NB4 (cell line): ENCODE results near the gene NALF2.

Source experiments
- DNase-seq: peaks from one replicate; pipeline ENCODE4 v3.0.0; 2010; ENCODE audit warnings: low read depth
- H3K4me3 ChIP-seq: one replicate; pipeline ENCODE4 v1.5.1; 2011; ENCODE audit warnings: mild to moderate bottlenecking, low read depth, low read length, moderate library complexity
- MYC ChIP-seq: IDR thresholded peaks from 2 replicates; pipeline ENCODE4 v1.6.1; 2011; ENCODE audit warnings: low read depth, low read length
- POLR2A ChIP-seq: IDR thresholded peaks from 2 replicates; pipeline ENCODE4 v1.6.1; 2011; ENCODE audit warnings: mild to moderate bottlenecking; ENCODE audit not compliant: insufficient read length; ENCODE audit errors: extremely low read depth
- TF ChIP-seq, protein P1 (sequence below): IDR thresholded peaks from 2 replicates; pipeline ENCODE4 v1.6.1; 2011; ENCODE audit warnings: low read depth, low read length
- TF ChIP-seq, protein P2 (sequence below): IDR thresholded peaks from one replicate; pipeline ENCODE4 v1.5.1; 2012; ENCODE audit warnings: low read depth, low read length

Gene NALF2

DNA sequence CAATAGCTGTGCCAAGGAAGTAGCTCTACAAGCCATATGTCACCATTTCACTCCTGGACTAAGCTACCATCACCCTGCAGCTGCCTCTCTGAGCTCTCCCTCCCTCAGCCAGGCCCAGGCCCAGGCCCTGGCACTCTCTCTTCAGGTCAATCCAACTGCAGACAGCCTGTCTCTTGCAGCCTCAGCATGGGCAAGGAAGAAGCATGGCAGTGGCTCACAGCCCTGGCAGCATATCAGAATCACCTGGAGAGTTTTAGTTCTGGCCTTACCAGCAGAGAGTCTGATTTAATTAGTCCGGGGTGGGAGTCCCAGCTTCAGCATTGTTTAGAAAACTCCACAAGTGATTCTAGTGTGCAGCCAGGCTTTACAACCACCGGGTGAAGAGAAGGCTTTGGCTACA, 31.5 kb downstream of the NALF2 start:
- DNase-seq, result no peak
- no peak overlapping the region for H3K4me3 ChIP-seq
- no peak for TF ChIP-seq MYC

DNA sequence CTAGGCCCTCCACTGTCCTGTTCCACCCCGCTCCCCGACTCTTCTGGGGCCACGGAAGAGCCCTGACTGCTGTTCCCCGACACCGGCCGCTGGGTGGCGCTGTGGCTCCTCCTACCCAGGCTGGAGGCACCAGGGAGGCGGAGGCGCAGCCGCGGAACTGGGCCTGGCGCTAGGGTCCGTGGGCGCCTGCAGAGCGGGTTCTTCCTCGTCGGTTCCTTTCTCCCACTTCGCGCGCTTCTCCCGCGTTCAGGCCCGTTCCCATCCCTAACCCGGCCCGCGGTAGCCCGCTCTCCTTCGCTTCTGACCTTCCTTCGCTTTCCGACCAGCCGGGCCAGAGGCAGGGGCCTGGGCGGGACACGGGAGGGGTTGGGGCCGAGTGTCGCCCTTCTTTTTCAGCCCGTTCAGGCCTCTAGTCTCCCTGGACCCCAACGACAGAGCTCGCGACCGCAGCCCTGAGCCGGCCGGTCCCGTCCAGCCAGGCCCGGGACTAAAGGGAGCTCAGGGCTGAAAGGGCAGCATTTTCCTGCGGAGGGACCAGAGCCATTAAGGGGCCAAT, 34.3 kb downstream of the NALF2 start:
- no peak for TF ChIP-seq POLR2A
- TF ChIP-seq, protein P1, sequence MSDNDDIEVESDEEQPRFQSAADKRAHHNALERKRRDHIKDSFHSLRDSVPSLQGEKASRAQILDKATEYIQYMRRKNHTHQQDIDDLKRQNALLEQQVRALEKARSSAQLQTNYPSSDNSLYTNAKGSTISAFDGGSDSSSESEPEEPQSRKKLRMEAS, result no peak
- TF ChIP-seq, protein P2, sequence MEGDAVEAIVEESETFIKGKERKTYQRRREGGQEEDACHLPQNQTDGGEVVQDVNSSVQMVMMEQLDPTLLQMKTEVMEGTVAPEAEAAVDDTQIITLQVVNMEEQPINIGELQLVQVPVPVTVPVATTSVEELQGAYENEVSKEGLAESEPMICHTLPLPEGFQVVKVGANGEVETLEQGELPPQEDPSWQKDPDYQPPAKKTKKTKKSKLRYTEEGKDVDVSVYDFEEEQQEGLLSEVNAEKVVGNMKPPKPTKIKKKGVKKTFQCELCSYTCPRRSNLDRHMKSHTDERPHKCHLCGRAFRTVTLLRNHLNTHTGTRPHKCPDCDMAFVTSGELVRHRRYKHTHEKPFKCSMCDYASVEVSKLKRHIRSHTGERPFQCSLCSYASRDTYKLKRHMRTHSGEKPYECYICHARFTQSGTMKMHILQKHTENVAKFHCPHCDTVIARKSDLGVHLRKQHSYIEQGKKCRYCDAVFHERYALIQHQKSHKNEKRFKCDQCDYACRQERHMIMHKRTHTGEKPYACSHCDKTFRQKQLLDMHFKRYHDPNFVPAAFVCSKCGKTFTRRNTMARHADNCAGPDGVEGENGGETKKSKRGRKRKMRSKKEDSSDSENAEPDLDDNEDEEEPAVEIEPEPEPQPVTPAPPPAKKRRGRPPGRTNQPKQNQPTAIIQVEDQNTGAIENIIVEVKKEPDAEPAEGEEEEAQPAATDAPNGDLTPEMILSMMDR, result peak; percentile 48
- DNase-seq, result peak; percentile 37
- no peak overlapping the region for H3K4me3 ChIP-seq

DNA sequence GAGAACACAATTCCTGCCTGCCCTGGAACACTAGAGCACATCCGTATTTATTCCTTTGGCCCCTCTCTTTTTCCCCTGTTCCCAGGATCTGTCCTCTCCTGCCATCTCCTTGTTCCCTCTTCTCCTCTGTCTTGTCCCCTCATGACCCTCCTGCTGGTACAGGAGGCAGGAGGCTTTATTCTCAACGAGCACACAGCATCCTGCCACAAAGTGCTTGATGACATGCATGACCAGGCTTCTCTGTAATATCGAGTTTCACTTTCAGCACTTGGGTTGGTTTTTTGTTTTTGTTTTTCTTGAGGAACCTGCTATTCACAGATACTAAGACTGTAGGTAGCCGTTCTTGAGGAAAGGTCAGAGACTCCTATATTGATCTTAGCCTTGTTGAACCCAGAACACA, 35.3 kb downstream of the NALF2 start:
- no peak for DNase-seq
- TF ChIP-seq, protein P2, result no peak
- TF ChIP-seq, protein P1, result no peak
- no peak for TF ChIP-seq POLR2A
- no peak for TF ChIP-seq MYC
- H3K4me3 ChIP-seq, result no peak overlapping the region

- no peak for TF ChIP-seq MYC
- DNase-seq, result no peak
- no peak overlapping the region for H3K4me3 ChIP-seq
These were observed 37.8 kb downstream of the NALF2 start for GRCh38 chrX:69541956-69542355.

DNA sequence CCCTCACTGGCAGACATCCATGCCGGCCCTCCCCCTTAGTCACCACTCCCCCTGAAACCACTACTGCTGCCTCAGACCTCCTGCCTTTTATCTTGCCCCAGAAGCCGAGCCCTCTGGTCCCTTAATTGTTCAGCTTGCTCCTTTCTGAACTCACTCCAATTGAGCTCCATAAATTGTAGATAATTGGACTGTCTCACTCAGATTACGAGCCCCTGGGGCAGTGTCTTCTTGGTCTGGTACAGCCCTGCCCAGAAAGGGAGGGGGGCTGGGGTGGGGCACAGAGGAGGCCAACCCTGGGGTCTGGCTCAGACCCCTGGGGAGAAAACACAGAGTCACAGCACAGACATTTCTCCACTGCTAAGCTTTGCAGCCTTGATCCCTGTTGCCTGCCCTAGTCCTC, 39.4 kb downstream of the NALF2 start:
- TF ChIP-seq, protein P2, result no peak
- TF ChIP-seq MYC (no peak), POLR2A (no peak)
- TF ChIP-seq, protein P1, result no peak
- no peak overlapping the region for H3K4me3 ChIP-seq
- DNase-seq, result no peak

DNA sequence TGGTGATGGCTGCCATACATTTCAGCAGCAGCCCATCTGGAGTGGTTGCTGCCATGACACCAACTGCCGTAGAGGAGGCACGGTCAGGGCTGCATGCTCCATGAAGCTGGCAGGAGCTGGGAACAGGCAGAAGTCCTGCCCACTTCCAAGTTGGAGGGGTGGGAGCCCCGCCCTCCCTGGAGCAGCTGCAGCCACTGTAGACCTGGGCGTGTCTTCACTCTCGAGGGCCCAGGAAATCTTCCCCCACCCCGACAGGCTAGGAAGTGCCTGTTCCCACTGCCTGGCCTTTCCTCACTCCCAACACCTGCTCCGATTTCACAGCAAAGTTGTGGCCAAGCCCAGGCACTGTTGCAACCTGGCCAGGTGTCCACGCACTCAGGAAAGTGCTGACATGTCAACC, 42.3 kb downstream of the NALF2 start:
- no peak for DNase-seq
- TF ChIP-seq, protein P1, result no peak
- no peak for TF ChIP-seq POLR2A
- TF ChIP-seq, protein P2, result no peak
- TF ChIP-seq MYC, result no peak
- no peak overlapping the region for H3K4me3 ChIP-seq

DNA sequence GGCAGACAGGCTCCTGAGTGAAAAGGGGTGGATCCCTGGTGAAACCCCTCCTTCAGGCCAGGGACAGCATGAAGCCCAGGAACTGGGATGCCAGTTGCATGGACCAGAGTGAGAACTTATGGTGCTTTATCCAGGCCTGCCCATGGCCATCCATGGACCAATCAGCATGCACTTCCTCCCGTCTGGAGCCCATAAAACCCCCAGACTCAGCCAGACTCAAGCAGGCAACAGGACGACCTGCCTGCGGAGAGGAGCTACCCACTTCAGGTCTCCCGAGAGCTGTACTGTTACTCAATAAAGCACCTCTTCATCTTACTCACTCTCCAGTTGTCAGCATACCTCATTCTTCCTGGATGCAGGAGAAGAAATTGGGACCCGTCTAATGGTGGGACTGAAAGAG, 42.9 kb downstream of the NALF2 start:
- TF ChIP-seq, protein P1, result no peak
- TF ChIP-seq, protein P2, result no peak
- TF ChIP-seq MYC (no peak), POLR2A (no peak)
- no peak overlapping the region for H3K4me3 ChIP-seq
- DNase-seq, result no peak
